Measurements from ENCODE around the gene CLDN2.

GRCh38 chrX:106899841-106900240, 20.4 kb upstream of the CLDN2 start:
- TF ChIP-seq CTCF (IDR thresholded peaks at IDR 0.05) (no peak), POLR2AphosphoS5 (IDR thresholded peaks at IDR 0.05; ENCODE audit: insufficient read depth in 1 of 2, low read depth in 1 of 2) (no peak)
